Fibroblast of peridontal ligament (primary cell): ENCODE measurements around the gene LYPLA2.

Experiments
- DNase-seq: peaks from one replicate; pipeline ENCODE4 v3.0.0-alpha.2; 2010; ENCODE audit errors: extremely low read depth

The LYPLA2 gene

DNA sequence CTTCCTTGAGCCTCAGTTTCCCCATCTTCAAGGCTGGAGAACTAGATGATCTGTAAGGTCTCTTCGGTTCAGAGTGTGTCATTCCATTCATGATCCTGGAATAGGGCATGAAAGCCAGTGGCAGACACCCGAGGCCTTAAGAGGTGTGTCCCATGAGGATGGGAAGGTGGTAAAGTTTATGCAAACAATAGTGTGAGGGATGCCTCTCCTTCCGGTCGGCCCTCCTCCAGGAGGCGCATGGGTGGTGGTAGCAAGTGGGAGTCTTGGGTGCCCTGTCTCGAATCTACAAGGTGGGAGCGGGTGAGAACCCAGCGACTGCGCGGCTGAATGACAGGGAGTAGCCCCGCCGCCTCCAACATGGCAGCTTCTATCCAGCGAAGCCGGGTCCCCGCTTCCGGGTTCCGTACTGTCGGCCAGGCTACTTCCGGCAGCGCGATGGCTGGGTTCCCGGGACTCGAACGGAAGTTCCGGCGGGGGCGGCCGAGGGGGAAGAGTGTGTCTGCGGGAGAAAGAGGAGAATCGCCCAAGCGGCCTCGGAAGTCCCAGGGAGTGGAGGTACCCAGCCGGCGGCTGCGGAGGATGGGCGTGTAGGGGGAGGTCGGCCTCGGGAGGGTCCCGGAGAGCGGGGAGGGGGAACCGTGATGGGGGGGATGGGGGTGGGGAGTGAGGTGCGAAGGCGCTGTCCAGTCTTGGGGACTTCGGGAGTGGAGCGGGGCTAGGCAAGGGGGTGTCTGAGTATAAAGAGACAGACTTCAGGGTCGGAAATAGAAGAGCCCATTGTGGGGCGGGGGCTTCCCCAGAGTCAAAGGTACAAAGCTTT lies at the start of gene LYPLA2:
LYPLA2 (plus strand) TSS at position 450 of the 820 bp plus-strand sequence. CDS start 1,538 bp downstream, outside the sequence.
- DNase-seq: peak; percentile 83

DNA sequence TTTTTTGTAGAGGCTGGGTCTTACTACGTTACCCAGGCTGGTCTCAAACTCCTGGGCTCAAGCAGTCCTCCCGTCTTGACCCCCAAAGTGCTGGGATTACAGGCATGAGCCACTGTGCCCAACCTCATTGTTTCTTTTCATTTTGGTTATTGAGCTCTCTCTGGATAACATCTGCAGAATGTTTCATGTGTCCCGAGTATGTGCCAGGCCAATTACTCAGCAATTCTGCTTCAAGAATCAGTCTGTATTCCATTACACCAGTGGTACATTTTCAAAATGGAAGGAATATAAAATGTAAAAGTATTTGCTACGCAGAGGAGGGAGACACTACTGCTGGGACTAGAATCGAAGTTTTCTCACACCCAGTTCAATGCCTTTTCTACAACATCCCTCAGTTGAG lies 49.3 kb upstream of the LYPLA2 start:
- peak; percentile 58 for DNase-seq

DNA sequence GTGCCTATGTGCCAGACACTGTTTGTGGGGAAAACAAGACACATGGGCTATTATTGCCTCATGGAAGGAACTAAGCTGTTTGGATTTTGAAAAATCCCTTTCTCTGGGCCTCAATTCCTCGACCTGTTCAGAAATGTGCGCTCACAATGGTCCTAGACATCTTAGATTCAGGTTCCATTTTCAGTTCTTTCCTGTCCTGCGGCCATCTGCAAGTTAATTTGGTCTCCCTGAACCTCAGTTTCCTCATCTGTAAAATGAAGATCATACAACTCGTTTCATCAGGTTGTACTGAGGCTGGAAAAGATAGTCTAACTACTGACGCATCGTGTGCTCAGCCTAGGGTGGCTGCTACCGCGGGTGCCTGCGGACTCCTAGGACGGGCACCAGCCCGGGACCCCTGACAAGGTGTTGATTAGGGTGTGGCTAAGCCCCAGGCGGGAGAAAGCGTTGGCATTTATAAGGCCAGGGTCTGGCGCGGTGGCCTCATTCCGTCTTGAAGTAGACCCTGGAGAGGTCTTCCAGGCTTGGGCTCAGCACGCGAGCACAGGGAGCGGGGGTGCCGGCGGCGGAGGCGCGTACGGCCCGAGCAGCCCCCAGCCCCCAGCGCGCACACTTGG lies 48.2 kb upstream of the LYPLA2 start:
- DNase-seq: no peak

DNA sequence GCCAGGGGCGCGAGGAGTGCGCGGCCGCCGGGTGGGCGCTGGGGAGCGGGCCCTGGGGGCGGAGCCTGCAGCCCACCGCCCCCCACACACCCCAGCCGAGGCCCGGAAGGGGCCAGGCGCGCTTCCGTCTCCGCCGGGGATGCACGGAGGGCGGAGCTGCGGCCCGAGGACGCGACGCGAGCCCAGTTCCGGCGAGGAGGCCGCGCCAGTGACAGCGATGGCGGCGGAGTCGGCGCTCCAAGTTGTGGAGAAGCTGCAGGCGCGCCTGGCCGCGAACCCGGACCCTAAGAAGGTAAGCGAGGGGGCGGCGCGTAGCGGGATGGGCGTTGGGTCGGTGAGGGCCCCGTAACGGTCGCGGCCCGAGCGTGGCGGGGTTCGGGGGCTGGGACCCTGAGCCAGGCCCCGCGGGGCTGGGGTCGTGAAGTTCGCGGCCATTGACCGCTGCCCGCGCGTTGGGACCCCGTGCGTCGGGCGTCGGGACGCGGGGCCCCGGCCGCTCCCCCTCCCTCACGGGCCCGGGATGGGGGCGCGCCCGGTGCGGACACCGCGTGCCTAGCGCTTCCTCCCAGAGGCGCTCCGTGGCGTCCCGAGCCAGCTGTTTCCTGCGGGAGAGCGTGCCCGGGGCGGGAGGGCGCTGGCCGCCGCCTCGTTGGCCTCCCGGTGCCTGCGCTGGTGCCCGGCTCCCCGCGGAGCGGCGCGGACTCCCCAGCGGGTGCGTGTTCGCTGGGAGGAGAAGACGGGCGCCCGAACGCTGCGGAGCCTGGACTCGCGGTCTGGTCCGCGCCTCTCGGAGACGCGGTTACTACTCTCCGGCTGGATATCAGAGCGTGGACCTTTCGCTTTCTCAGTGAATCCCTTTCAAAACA lies 47.4 kb upstream of the LYPLA2 start, which contains the start of gene ELOA:
ELOA (plus strand) TSS at position 185 of the 866 bp plus-strand sequence; CDS start at position 218, 33 bp downstream.
- peak; percentile 47 for DNase-seq

DNA sequence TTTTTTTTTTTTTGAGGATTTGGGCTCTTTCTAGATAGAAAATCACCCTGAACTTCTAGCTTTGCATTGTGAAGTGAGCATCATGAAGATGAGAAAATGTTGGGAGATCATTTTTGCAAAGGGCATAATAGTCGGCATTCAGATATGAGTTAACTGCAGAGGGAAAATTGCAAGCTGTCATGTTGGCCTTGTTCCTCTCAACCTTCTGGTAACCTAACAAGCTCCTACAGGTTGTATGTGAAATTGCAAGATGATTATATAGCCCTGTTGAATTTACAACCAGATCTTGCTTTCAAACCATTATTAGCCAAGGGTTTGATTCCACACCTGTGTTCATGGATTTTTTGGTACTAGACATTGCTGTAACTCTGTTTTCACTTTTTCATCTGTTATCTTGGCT lies 45.4 kb upstream of the LYPLA2 start:
- peak; percentile 57 for DNase-seq

DNA sequence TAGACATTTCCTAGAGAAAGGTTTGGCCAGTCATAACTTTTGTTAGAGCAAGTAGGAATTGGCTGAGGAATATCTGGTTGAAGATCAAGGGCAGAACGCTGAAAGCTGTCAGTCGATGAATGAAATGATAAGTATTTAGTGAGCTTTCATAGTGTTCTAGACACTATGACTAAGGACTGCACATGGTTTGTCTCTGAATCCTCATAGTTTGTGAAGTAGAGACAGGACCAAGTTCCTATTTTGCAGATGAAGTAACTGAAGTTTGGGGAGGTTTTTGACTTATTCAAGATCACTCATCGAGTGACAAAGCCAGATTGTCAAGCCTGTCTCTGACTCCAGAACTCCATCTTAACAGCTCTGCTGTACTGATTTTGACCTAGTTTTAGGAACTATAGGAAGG lies 42.9 kb upstream of the LYPLA2 start:
- DNase-seq: no peak

DNA sequence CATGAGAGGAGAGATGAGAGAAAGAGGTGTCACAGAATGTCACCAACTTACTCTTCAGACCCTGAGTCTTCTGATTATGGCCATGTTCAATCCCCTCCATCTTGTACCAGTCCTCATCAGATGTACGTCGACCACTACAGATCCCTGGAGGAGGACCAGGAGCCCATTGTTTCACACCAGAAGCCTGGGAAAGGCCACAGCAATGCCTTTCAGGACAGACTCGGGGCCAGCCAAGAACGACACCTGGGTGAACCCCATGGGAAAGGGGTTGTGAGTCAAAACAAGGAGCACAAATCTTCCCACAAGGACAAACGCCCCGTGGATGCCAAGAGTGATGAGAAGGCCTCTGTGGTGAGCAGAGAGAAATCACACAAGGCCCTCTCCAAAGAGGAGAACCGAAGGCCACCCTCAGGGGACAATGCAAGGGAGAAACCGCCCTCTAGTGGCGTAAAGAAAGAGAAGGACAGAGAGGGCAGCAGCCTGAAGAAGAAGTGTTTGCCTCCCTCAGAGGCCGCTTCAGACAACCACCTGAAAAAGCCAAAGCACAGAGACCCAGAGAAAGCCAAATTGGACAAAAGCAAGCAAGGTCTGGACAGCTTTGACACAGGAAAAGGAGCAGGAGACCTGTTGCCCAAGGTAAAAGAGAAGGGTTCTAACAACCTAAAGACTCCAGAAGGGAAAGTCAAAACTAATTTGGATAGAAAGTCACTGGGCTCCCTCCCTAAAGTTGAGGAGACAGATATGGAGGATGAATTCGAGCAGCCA lies 39.7 kb upstream of the LYPLA2 start:
- DNase-seq: peak; percentile 66

DNA sequence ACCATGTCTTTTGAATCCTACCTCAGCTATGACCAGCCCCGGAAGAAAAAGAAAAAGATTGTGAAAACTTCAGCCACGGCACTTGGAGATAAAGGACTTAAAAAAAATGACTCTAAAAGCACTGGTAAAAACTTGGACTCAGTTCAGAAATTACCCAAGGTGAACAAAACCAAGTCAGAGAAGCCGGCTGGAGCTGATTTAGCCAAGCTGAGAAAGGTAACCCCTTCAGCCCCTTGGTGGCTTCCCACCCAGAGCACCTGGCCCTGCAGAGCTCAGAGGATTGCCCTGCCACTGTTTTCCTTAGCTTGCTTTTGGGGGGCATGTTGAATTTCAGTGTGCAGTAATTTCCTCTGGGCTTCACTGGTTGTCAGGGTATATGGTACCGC lies 39.1 kb upstream of the LYPLA2 start:
- DNase-seq: no peak

DNA sequence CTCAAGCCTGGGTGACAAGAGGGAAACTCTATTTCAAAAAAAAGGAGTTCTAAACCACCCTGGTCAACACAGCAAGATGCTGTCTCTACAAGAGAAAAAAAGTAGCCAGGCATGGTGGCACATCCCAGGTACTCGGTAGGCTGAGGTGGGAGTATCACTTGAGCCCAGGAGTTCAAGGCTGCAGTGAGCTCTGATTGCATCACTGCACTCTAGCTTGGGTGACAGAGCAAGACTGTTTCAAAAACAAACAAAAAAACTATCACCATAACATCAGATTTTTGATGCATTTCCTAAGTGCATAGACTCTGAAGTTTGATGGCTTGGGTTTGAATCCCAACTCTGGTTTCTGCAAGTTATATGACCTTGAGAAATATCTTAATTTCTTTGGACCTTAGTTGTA lies 38.0 kb upstream of the LYPLA2 start:
- no peak for DNase-seq

DNA sequence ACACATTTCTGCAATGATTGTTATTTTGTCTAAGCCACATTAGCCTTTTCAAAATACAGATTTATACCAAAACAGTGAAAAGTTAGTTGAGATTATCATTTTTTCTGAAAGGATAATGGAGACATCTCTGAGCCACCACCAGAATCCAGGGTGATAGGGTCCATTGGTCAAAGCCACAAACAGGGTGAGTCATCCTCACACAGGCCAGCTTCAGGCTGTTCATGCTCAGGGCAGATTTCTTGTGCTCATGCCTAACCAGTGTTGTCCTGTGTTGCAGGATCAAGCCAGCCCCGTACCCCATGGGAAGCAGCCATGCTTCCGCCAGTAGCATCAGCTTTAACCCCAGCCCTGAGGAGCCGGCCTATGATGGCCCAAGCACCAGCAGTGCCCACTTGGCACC lies 34.3 kb upstream of the LYPLA2 start:
- peak; percentile 53 for DNase-seq

DNA sequence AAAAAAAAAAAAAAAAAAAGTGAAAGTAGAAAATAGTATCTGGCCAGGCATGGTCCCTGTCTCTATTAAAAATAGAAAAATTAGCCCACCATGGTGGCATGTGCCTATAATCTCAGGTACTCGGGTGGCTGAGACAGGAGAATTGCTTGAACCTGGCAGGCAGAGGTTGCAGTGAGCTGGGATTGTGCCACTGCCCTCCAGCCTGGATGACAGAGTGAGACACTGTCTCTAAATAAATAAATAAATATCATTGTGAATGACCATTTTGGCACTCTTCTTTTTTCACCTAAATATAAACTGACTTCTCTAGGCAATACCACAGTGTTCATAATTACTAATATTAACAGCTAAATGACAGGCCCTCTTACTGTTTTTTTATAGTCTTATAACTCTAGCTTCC lies 33.1 kb upstream of the LYPLA2 start:
- DNase-seq: no peak

DNA sequence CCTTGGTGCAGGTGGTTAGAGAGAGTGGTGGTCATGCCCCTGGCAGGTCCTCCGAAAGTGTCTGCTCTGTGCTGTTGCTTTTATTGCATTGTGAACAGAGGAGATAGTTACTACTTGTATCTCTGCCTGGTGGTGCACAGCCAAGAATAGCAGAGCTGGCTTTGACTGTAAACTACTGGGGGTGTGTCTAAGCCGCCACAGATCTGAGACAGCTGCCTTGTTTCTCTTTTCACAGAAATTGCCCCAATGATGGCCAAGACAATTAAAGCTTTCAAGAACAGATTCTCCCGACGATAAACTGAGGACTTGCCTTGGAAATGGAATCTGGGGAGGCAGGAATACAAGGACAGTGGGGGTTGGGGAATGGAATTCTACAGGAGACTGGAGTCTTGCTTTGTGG lies 31.7 kb upstream of the LYPLA2 start:
- DNase-seq: peak; percentile 42

DNA sequence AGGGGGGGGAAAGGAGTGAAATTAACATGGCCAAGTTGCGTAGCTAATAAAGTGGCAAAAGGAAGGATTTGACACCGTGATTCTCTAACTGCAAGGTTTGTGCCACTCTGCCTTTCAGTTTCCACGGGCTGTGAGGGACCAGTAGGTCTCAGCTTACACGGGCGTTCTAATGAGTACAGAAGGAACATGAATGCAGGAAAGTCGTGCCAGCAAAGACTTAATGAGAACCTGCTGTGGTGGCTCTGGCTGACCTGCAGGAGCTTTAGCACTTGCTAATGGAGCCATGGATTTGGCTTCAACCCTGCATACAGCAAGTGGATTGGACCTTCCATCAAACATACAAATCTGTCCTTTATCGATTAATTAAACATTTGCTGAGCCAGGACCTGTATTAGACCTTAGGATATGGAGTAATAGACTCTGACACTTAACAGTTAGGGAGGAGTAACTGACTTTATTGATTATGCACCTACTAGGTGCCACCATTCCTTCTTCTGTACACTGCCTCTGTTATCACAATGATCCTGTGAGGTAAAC lies 27.8 kb upstream of the LYPLA2 start:
- DNase-seq: no peak

DNA sequence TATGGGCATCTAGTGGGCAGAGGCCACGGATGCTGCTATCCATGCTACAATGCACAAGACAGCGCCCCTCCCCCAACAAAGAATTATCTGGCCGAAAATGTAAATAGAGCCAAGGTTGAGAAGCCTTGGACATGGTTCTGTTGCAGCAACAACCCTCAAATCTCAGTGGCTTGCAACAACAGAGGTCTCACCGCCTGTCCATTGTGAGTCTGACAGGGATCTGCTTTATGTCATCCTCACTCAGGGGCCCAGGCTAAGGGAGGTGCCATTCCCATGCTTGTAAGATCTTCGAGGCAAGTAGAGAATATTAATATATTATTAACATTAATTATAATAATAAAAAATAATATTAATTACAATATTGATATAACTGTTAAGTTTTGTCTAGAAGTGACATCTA lies 22.2 kb upstream of the LYPLA2 start:
- no peak for DNase-seq

DNA sequence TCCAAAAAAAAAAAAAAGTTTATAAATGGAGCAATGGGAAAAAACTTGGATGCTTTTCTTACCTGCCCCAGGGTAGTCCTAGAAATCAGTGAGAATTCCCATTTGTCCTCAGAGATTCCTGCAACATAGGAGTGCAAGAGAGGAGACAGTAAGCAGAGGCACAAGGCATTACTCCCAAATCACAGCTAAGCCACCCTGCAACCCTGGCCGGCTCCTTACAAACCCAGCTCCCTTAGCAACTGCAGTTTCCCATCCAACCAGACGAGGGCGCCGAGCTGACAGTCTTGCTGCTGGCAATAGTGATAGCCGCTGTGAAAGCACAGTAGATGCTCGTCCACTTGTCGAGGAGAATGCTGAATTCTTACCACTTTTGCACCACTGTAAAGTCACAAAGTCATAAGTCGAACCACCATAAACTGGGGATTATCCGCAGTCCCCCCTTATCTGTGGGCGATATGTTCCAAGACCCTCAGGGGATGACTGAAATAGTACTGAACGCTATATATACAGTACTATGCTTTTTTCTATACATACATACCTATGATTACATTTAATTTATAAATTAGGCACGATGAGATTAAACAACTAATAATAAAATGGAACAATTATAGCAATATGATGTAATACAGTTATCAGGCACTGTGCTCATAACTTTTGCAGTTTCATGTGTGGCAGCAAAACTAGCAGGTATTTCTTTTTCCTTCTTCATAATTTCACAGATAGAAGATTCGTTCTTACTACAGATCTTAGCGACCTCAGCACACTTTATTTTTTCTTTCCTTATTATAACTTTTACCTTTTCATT lies 18.7 kb upstream of the LYPLA2 start:
- peak; percentile 83 for DNase-seq

DNA sequence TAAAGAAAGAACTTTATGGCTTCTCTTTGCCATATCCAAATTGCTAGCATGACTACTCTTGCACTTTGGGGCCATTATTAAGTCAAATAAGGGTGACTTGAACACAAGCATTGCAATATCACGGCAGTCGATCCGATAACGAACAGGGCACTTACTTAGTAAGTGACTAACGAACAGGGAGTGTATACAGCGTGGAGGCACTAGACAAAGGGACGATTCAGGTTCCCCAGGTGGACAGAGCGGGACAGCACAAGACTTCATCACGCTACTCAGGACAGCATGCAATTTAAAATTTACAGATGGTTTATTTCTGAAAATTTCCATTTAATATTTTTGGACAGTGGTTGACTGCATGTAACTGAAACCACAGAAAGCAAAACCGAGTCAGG lies 18.1 kb upstream of the LYPLA2 start:
- DNase-seq: no peak

DNA sequence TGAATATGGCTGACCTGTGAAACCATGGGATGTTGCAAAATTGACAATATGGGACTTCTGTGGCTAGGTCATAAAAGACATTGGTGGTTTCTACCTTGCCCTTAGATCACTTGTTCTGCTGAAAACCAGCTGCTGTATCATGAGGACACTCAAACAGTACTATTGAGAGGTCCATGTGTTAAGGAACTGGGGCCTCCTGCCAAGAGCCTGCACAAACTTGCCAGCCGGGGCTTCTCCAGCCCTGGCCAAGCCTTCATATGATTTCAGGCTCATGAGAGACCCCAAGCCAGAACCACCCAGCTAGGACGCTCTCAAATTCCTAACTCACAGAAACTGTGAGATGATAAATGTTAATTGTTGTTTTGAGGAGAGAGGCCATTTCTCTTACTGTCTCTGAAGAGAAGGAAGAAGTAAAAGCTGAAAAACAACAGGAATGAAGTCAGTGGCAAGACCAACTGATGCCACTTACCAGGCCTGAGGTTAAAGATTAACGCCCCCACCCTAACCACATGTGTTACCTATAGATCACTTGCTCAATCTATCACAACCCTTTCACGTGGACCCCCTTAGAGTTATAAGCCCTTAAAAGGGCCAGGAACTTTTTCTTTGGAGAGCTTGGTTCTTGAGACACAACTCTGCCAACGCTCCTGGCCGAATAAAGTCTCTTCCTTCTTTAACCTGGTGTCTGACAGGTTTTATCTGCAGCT lies 16.6 kb upstream of the LYPLA2 start:
- no peak for DNase-seq

DNA sequence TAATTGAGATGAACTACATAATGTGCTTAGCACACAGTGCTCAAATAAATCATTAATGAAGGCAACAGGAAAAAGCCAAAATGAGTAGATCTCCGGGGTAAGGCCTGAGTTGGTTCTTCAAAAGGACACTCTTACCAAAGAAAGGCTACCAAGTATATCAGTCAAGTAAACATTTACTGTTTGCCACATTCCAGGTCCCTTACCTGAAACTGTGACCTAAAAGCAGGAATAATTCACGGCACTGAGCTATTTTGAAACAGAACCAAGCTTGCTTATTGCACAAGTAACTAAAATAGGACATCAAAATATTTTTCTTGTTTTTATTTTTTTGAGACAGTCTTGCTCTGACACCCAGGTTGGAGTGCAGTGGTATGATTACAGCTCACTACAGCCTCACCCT lies 14.7 kb upstream of the LYPLA2 start:
- DNase-seq: no peak

DNA sequence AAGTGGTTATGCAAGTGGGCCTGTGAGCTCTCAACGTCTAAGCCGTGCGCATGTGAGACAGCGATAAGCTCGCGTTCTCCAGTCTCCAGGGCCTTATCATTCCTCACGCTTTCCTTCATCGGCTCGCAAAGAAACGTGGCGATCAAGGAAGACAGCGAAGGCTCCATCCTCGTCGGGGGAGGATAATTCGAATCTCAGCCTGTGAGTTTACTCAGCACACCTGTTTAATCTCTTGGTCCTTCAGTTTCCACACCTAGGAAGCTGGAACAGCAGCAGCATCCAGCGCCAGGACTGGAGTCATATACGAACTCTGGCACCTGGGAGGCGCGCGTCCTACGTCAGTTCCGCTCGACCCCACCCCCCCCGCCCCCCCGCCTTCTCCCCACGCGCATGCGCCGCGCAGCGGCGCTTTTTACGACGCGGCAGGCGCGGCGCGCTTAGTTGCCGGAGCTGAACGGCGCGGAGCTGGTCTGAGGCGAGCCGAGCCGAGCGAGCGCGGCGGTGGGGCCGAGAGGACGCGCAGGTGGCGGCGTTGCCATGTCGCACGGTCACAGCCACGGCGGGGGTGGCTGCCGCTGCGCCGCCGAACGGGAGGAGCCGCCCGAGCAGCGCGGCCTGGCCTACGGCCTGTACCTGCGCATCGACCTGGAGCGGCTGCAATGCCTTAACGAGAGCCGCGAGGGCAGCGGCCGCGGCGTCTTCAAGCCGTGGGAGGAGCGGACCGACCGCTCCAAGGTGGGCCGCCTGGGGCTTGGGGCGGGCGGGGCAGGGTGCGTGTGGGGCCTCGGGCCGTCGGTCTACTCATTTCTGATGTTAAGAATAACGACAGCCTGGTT lies 12.7 kb upstream of the LYPLA2 start, which contains the start of gene PITHD1:
PITHD1 (plus strand) TSS at position 440 of the 836 bp plus-strand sequence; CDS start at position 538, 98 bp downstream.
- DNase-seq: peak; percentile 79
